ENCODE results near the gene GYPC.

- TF ChIP-seq CTCF (IDR thresholded peaks at IDR 0.05) (no peak), POLR2A (IDR thresholded peaks at IDR 0.05) (no peak), POLR2AphosphoS5 (IDR thresholded peaks at IDR 0.05) (no peak)
Measured at GRCh38 chr2:126674075-126674744, 18.3 kb downstream of the GYPC start.
